MM.1S (cell line): ENCODE measurements around the gene CDK5.

Experiments
- CTCF ChIP-seq: fragments of 300-600 bp; sonication (generic); IDR thresholded peaks from 2 replicates; pipeline ENCODE4 v1.5.1; 2016; ENCODE audit warnings: antibody characterized with exemption, low read length, mixed read lengths
- EZH2phosphoT487 ChIP-seq: fragments of 300-600 bp; sonication (generic); IDR thresholded peaks from 2 replicates; pipeline ENCODE4 v1.6.1; 2018; ENCODE audit warnings: antibody characterized with exemption, low read length

- TF ChIP-seq CTCF (no peak), EZH2phosphoT487 (no peak)
Measured at GRCh38 chr7:151061213-151062110, 3.8 kb upstream of the CDK5 start.
